ENCODE results near the gene MGMT. TPM values are rescaled to one million over a fixed set of nuclear protein-coding genes. Genes with fewer than 3 reads are reported as not detected.

MGMT gene
- total RNA-seq, 8 experiments from 2014 or later, result 11.4 to 25.8 (median 18.2) TPM

GRCh38 chr10:129705676-129706075, 238.6 kb downstream of the MGMT start:
- in situ Hi-C loops (cut with MboI; ENCODE audit: low pct_unique_long_range_greater_than_20kb in 2 of 9, low sequenced_read_pairs in 9 of 9, unreplicated experiment in 9 of 9), result no loop called here
- ATAC-seq (replicated peaks in 6 of 8), result no peak
- WGBS, 10 experiments, result 60 to 100% (median 100%) methylated on average over 1 to 2 of the region's 8 CpGs; no CpG with 5 or more reads in 2 of the 10 experiments

GRCh38 chr10:129706081-129706480, 239.0 kb downstream of the MGMT start:
- 40 to 100% (median 90%) methylated on average over 1 to 3 of the region's 19 CpGs; no CpG with 5 or more reads in 5 of the 10 experiments for WGBS, 10 experiments
- no peak overlapping the region for H3K27ac ChIP-seq
- in situ Hi-C loops (cut with MboI; ENCODE audit: low pct_unique_long_range_greater_than_20kb in 2 of 9, low sequenced_read_pairs in 9 of 9, unreplicated experiment in 9 of 9), result no loop called here
- peaks cover 0 to 16% of the 10 kb centered on the region in 2 donors for H3K4me1 ChIP-seq (replicated peaks in 1 of 2)
- no peak for ATAC-seq (replicated peaks in 6 of 8)
- no peak overlapping the region for H3K4me3 ChIP-seq

More at GRCh38 chr10:129705676-129706075, 238.6 kb downstream of the MGMT start:
- Histone ChIP-seq H3K4me3 (no peak overlapping the region), H3K27ac (no peak overlapping the region), H3K4me1 (replicated peaks in 1 of 2) (peaks cover 0 to 16% of the 10 kb centered on the region in 2 donors)

- Histone ChIP-seq H3K4me3 (no peak overlapping the region), H3K27ac (no peak overlapping the region), H3K4me1 (replicated peaks in 1 of 2) (peaks cover 0 to 16% of the 10 kb centered on the region in 2 donors)
- no peak for ATAC-seq (replicated peaks in 6 of 8)
- in situ Hi-C loops (cut with MboI; ENCODE audit: low pct_unique_long_range_greater_than_20kb in 2 of 9, low sequenced_read_pairs in 9 of 9, unreplicated experiment in 9 of 9), result no loop called here
- 75 to 100% (median 87%) methylated on average over 1 to 10 of the region's 11 CpGs; no CpG with 5 or more reads in 1 of the 10 experiments for WGBS, 10 experiments
Measured at GRCh38 chr10:129706523-129706922, 239.5 kb downstream of the MGMT start.

GRCh38 chr10:129707406-129708388, 240.7 kb downstream of the MGMT start:
- Histone ChIP-seq H3K27ac (no peak overlapping the region), H3K4me1 (replicated peaks in 1 of 2) (peaks cover 0 to 13% of the 10 kb centered on the region in 2 donors), H3K4me3 (no peak overlapping the region)
- 27 to 100% (median 91%) methylated on average over 1 to 14 of the region's 37 CpGs; no CpG with 5 or more reads in 1 of the 10 experiments for WGBS, 10 experiments
- in situ Hi-C loops (cut with MboI; ENCODE audit: low pct_unique_long_range_greater_than_20kb in 2 of 9, low sequenced_read_pairs in 9 of 9, unreplicated experiment in 9 of 9), result no loop called here
- ATAC-seq (replicated peaks in 6 of 8), result peak in 1 of 8 experiments; percentile 49

- ATAC-seq (replicated peaks in 6 of 8), result no peak
- Histone ChIP-seq H3K27ac (no peak overlapping the region), H3K4me1 (replicated peaks in 1 of 2) (no peaks in the 10 kb centered on the region), H3K4me3 (no peak overlapping the region)
- in situ Hi-C loops (cut with MboI; ENCODE audit: low pct_unique_long_range_greater_than_20kb in 2 of 9, low sequenced_read_pairs in 9 of 9, unreplicated experiment in 9 of 9), result no loop called here
- 53 to 100% (median 93%) methylated on average over 1 to 4 of the region's 7 CpGs; no CpG with 5 or more reads in 2 of the 10 experiments for WGBS, 10 experiments
Measured at GRCh38 chr10:129709101-129709500, 242.1 kb downstream of the MGMT start.

- Histone ChIP-seq H3K27ac (no peak overlapping the region), H3K4me3 (no peak overlapping the region), H3K4me1 (replicated peaks in 1 of 2) (no peaks in the 10 kb centered on the region)
- in situ Hi-C loops (cut with MboI; ENCODE audit: low pct_unique_long_range_greater_than_20kb in 2 of 9, low sequenced_read_pairs in 9 of 9, unreplicated experiment in 9 of 9), result no loop called here
- WGBS, 10 experiments, result 40 to 100% (median 85%) methylated on average over 1 to 8 of the region's 16 CpGs; no CpG with 5 or more reads in 4 of the 10 experiments
- ATAC-seq (replicated peaks in 6 of 8), result no peak
Measured at GRCh38 chr10:129709627-129710509, 242.8 kb downstream of the MGMT start.

GRCh38 chr10:129710510-129710847, 243.4 kb downstream of the MGMT start:
- in situ Hi-C loops (cut with MboI; ENCODE audit: low pct_unique_long_range_greater_than_20kb in 2 of 9, low sequenced_read_pairs in 9 of 9, unreplicated experiment in 9 of 9), result no loop called here
- WGBS, 10 experiments, result 89 to 100% (median 99%) methylated on average over 2 to 4 of the region's 4 CpGs; no CpG with 5 or more reads in 4 of the 10 experiments
- no peak overlapping the region for H3K4me3 ChIP-seq

GRCh38 chr10:129711291-129711690, 244.2 kb downstream of the MGMT start:
- in situ Hi-C loops (cut with MboI; ENCODE audit: low pct_unique_long_range_greater_than_20kb in 2 of 9, low sequenced_read_pairs in 9 of 9, unreplicated experiment in 9 of 9), result no loop called here
- H3K4me3 ChIP-seq, result no peak overlapping the region
- H3K4me1 ChIP-seq (replicated peaks in 1 of 2), result peaks cover 4 to 6% of the 10 kb centered on the region in 2 donors
- no peak for ATAC-seq (replicated peaks in 6 of 8)
- 50 to 91% (median 77%) methylated on average over 1 to 6 of the region's 6 CpGs; no CpG with 5 or more reads in 2 of the 10 experiments for WGBS, 10 experiments
- H3K27ac ChIP-seq, result no peak overlapping the region

More at GRCh38 chr10:129710510-129710847, 243.4 kb downstream of the MGMT start:
- Histone ChIP-seq H3K27ac (no peak overlapping the region), H3K4me1 (replicated peaks in 1 of 2) (no peaks in the 10 kb centered on the region)
- ATAC-seq (replicated peaks in 6 of 8), result no peak

GRCh38 chr10:129712000-129712399, 245.0 kb downstream of the MGMT start:
- Histone ChIP-seq H3K4me1 (replicated peaks in 1 of 2) (peaks cover 7 to 13% of the 10 kb centered on the region in 2 donors), H3K27ac (no peak overlapping the region), H3K4me3 (no peak overlapping the region)
- in situ Hi-C loops (cut with MboI; ENCODE audit: low pct_unique_long_range_greater_than_20kb in 2 of 9, low sequenced_read_pairs in 9 of 9, unreplicated experiment in 9 of 9), result no loop called here
- no peak for ATAC-seq (replicated peaks in 6 of 8)
- WGBS, 10 experiments, result 76 to 100% (median 91%) methylated on average over 1 to 8 of the region's 8 CpGs; no CpG with 5 or more reads in 2 of the 10 experiments

- 17 to 100% (median 93%) methylated on average over 1 to 7 of the region's 14 CpGs; no CpG with 5 or more reads in 3 of the 10 experiments for WGBS, 10 experiments
- in situ Hi-C loops (cut with MboI; ENCODE audit: low pct_unique_long_range_greater_than_20kb in 2 of 9, low sequenced_read_pairs in 9 of 9, unreplicated experiment in 9 of 9), result no loop called here
- Histone ChIP-seq H3K4me1 (replicated peaks in 1 of 2) (peaks cover 7 to 27% of the 10 kb centered on the region in 2 donors), H3K27ac (no peak overlapping the region), H3K4me3 (no peak overlapping the region)
- ATAC-seq (replicated peaks in 6 of 8), result no peak
Measured at GRCh38 chr10:129713659-129714265, 246.7 kb downstream of the MGMT start.

- H3K4me3 ChIP-seq, result no peak overlapping the region
- ATAC-seq (replicated peaks in 6 of 8), result peak in 2 of 8 experiments; percentile 28 to 43
- H3K27ac ChIP-seq, result no peak overlapping the region
- 81 to 97% (median 88%) methylated on average over 2 to 15 of the region's 15 CpGs; no CpG with 5 or more reads in 2 of the 10 experiments for WGBS, 10 experiments
- in situ Hi-C loops (cut with MboI; ENCODE audit: low pct_unique_long_range_greater_than_20kb in 2 of 9, low sequenced_read_pairs in 9 of 9, unreplicated experiment in 9 of 9), result no loop called here
- H3K4me1 ChIP-seq (replicated peaks in 1 of 2), result peaks cover 7 to 27% of the 10 kb centered on the region in 2 donors
Measured at GRCh38 chr10:129715805-129716204, 248.8 kb downstream of the MGMT start.

- H3K4me1 ChIP-seq (replicated peaks in 1 of 2), result peaks cover 7 to 27% of the 10 kb centered on the region in 2 donors
- ATAC-seq (replicated peaks in 6 of 8), result peak in 3 of 8 experiments; percentile 65 to 91 (median 70)
- H3K27ac ChIP-seq, result no peak overlapping the region
- in situ Hi-C loops (cut with MboI; ENCODE audit: low pct_unique_long_range_greater_than_20kb in 2 of 9, low sequenced_read_pairs in 9 of 9, unreplicated experiment in 9 of 9), result no loop called here
- WGBS, 10 experiments, result 28 to 90% (median 73%) methylated on average over 2 to 11 of the region's 12 CpGs; no CpG with 5 or more reads in 1 of the 10 experiments
- H3K4me3 ChIP-seq, result no peak overlapping the region
Measured at GRCh38 chr10:129716211-129716681, 249.2 kb downstream of the MGMT start.
